GM12878 (cell line): Measurements from ENCODE around the gene TNNT3. TPM values are rescaled to one million over a fixed set of nuclear protein-coding genes. Genes with fewer than 3 reads are reported as not detected.

Experiments used
- ATAC-seq: fragments of 200-7000 bp; cut with Tn5 transposase; 3 replicates; pipeline ENCODE4 v1.9.1; 2020; ENCODE audit warnings: mild to moderate bottlenecking, moderate library complexity
- BruUV-seq: library from RNA; stranded (reverse); fragments of 400-500 nt; replicated peaks from 2 replicates; lab custom pipeline; 2021; lab: Mats Ljungman, UMichigan
- CTCF ChIA-PET: fragments of 300-600 bp; sonication (Branson Sonifier 250); formaldehyde crosslinking; extraction: SDS; loops from one replicate; lab custom pipeline; 2021; ENCODE audit warnings: inconsistent platforms; lab: Yijun Ruan, JAX
- POLR2A ChIA-PET: fragments of 350-600 bp; formaldehyde crosslinking; extraction: SDS; loops from one replicate; lab custom pipeline; 2021; ENCODE audit warnings: inconsistent platforms; lab: Charles Lee
- RAD21 ChIA-PET: fragments of 300-600 bp; sonication (Branson Sonifier 250); formaldehyde crosslinking; loops from one replicate; lab custom pipeline; 2023; ENCODE audit warnings: antibody characterized with exemption; ENCODE audit not compliant: unreplicated experiment; lab: Charles Lee
- SMC1A ChIA-PET: fragments of 300-600 bp; sonication (Branson Sonifier 250); formaldehyde crosslinking; loops from one replicate; lab custom pipeline; 2023; ENCODE audit not compliant: unreplicated experiment, uncharacterized antibody; lab: Charles Lee
- DNase-seq: peaks from one replicate; pipeline ENCODE4 v3.0.0-alpha.2; 2011; ENCODE audit warnings: low read depth, low spot score
- FAIRE-seq: peaks from 3 replicates; lab custom pipeline; 2011; peaks lifted over from hg19 to GRCh38; lab: Jason Lieb, UNC
- H2AFZ ChIP-seq: 2 replicates; pipeline ENCODE4 v1.6.0; 2011; ENCODE audit warnings: low read depth, low read length, control low read depth; ENCODE audit not compliant: control insufficient read depth
- H3K27ac ChIP-seq: 2 replicates; pipeline ENCODE4 v1.5.1; 2011; ENCODE audit warnings: control low read depth; ENCODE audit not compliant: control insufficient read depth, insufficient read depth
- H3K27me3 ChIP-seq, 2 experiments: replicated peaks in 1 of 2; 2 replicates each; pipeline versions ENCODE4 v1.6.0 to v1.6.1; 2011; ENCODE audit warnings: low read length in 1 of 2; ENCODE audit not compliant: control insufficient read depth in 2 of 2, insufficient read depth in 2 of 2
- H3K36me3 ChIP-seq, 2 experiments: 2 replicates each; pipeline ENCODE4 v1.5.1; 2011; ENCODE audit warnings: low read length in 1 of 2; ENCODE audit not compliant: control insufficient read depth in 2 of 2, insufficient read depth in 2 of 2
- H3K4me1 ChIP-seq: 2 replicates; pipeline ENCODE4 v1.6.1; 2011; ENCODE audit warnings: mild to moderate bottlenecking, low read length, moderate library complexity, mixed read lengths; ENCODE audit not compliant: control insufficient read depth, insufficient read depth
- H3K4me2 ChIP-seq: 2 replicates; pipeline ENCODE4 v1.6.0; 2011; ENCODE audit warnings: control low read depth; ENCODE audit not compliant: control insufficient read depth, insufficient read depth
- H3K4me3 ChIP-seq: fragments of 200-600 bp; sonication (generic); 2 replicates; pipeline ENCODE4 v1.5.1; 2016
- H3K79me2 ChIP-seq: 2 replicates; pipeline ENCODE4 v1.6.0; 2011; ENCODE audit warnings: low read length; ENCODE audit not compliant: control insufficient read depth, insufficient read depth
- H3K9ac ChIP-seq: 2 replicates; pipeline ENCODE4 v1.8.0; 2011; ENCODE audit warnings: low read length, control low read depth, mixed read lengths; ENCODE audit not compliant: control insufficient read depth, insufficient read depth
- H3K9me3 ChIP-seq: replicated peaks from 3 replicates; pipeline ENCODE4 v1.5.1; 2011; ENCODE audit warnings: mild to moderate bottlenecking, low read length; ENCODE audit not compliant: control insufficient read depth, insufficient read depth
- H4K20me1 ChIP-seq: 2 replicates; pipeline ENCODE4 v1.6.0; 2011; ENCODE audit not compliant: control insufficient read depth, insufficient read depth
- CHD1 ChIP-seq: IDR thresholded peaks from 2 replicates; pipeline ENCODE4 v1.6.1; 2012; ENCODE audit warnings: low read depth, low read length, improper control_type of control experiment
- CHD2 ChIP-seq: IDR thresholded peaks from 2 replicates; pipeline ENCODE4 v1.6.1; 2011; ENCODE audit warnings: low read depth, low read length, improper control_type of control experiment, borderline replicate concordance
- CREB1 ChIP-seq: IDR thresholded peaks from 2 replicates; pipeline ENCODE4 v1.6.1; 2012; ENCODE audit warnings: low read depth, mild to moderate bottlenecking, inconsistent platforms
- EGR1 ChIP-seq, 2 experiments: IDR thresholded peaks; 1 replicate in 1 of 2; 2 replicates in 1 of 2; pipeline ENCODE4 v1.6.1; 2011 to 2012; ENCODE audit warnings: low read depth in 2 of 2, low read length in 2 of 2, borderline replicate concordance in 1 of 2, mild to moderate bottlenecking in 1 of 2, moderate library complexity in 1 of 2
- HDAC2 ChIP-seq: fragments of 200-600 bp; sonication (generic); IDR thresholded peaks from 2 replicates; pipeline ENCODE4 v1.6.1; 2017
- HDAC6 ChIP-seq: fragments of 200-600 bp; sonication (generic); IDR thresholded peaks from one replicate; pipeline ENCODE4 v1.8.0; 2017; ENCODE audit warnings: antibody characterized with exemption; ENCODE audit not compliant: unreplicated experiment
- MEF2A ChIP-seq: IDR thresholded peaks from 2 replicates; pipeline ENCODE4 v1.6.1; 2011; ENCODE audit warnings: low read depth, mild to moderate bottlenecking, low read length, moderate library complexity; ENCODE audit not compliant: insufficient read depth
- PAX5 ChIP-seq: IDR thresholded peaks from 2 replicates; pipeline ENCODE4 v1.6.1; 2011; ENCODE audit warnings: low read depth, low read length, borderline replicate concordance
- PML ChIP-seq: IDR thresholded peaks from 2 replicates; pipeline ENCODE4 v1.6.1; 2012; ENCODE audit warnings: low read length, inconsistent platforms
- RB1 ChIP-seq: fragments of 450-650 bp; formaldehyde crosslinking; IDR thresholded peaks from 2 replicates; pipeline ENCODE4 v1.6.1; 2017; ENCODE audit warnings: mild to moderate bottlenecking, borderline replicate concordance
- RUNX3 ChIP-seq: IDR thresholded peaks from 2 replicates; pipeline ENCODE4 v1.6.1; 2012; ENCODE audit warnings: low read length, inconsistent platforms
- SPI1 ChIP-seq: IDR thresholded peaks from 2 replicates; pipeline ENCODE4 v1.6.1; 2011; ENCODE audit warnings: low read depth, mild to moderate bottlenecking, low read length, moderate library complexity, borderline replicate concordance; ENCODE audit not compliant: insufficient read depth
- whole genome bisulfite sequencing: methylation state at CpG from one replicate; pipeline ENCODE4 v1.1.6; 2016; ENCODE audit warnings: low lambda C conversion rate; ENCODE audit not compliant: insufficient replicate concordance, insufficient coverage; ENCODE audit errors: missing lambda C conversion rate; 5-methylcytosine and 5-hydroxymethylcytosine counted together
- in situ Hi-C: fragments of 300-500 bp; cut with MboI; formaldehyde crosslinking; loops from 9 replicates; pipeline ENCODE4 v1.14.3; 2018; ENCODE audit warnings: mixed read lengths
- intact Hi-C: fragments of 100-400 bp; cut with micrococcal nuclease; formaldehyde crosslinking; loops from one replicate; pipeline ENCODE4 v1.14.2; 2022; ENCODE audit not compliant: unreplicated experiment
- polyA plus RNA-seq, 11 experiments: library from polyadenylated mRNA; depleted of rRNA in 4 of 11; unstranded in 6 of 11; stranded (reverse) in 5 of 11; fragments of >200 nt; fragmentation: Nextera tagmentation in 4 of 11; fragmentation: Illumina TruSeq in 1 of 11; extraction: Ambion mirVana in 4 of 11; extraction: Trizol in 1 of 11; gene quantifications; 1 replicate in 1 of 11; 2 replicates in 10 of 11; pipeline versions ENCODE4 v1.2.1 to v1.2.3, GENCODE V29; 2011 to 2016; ENCODE audit warnings: inconsistent platforms in 2 of 11, missing spikeins in 2 of 11, low read depth in 1 of 11
- total RNA-seq, 4 experiments: library from RNA; depleted of rRNA in 3 of 4; stranded (reverse); fragments of >200 nt in 3 of 4; fragmentation: Illumina TruSeq in 1 of 4; extraction: Trizol in 1 of 4; gene quantifications; 2 replicates each; pipeline versions ENCODE4 v1.2.1 to v1.2.3, GENCODE V29; 2013 to 2021
- TF ChIP-seq, protein P1 (sequence below): fragments of 450-650 bp; IDR thresholded peaks from 2 replicates; pipeline ENCODE4 v1.6.1; 2017; ENCODE audit warnings: mild to moderate bottlenecking, low read depth, inconsistent platforms; ENCODE audit not compliant: poor library complexity, severe bottlenecking
- TF ChIP-seq, protein P2 (sequence below): fragments of 450-650 bp; IDR thresholded peaks from 2 replicates; pipeline ENCODE4 v1.6.1; 2017; ENCODE audit warnings: antibody characterized with exemption, mild to moderate bottlenecking, moderate library complexity
- TF ChIP-seq, protein P3 (sequence below): fragments of 450-650 bp; IDR thresholded peaks from 2 replicates; pipeline ENCODE4 v1.6.1; 2017; ENCODE audit warnings: borderline replicate concordance
- TF ChIP-seq, protein P4 (sequence below): fragments of 450-650 bp; IDR thresholded peaks from 2 replicates; pipeline ENCODE4 v1.6.1; 2014; ENCODE audit warnings: mild to moderate bottlenecking

Gene TNNT3
- total and polyA plus RNA-seq, 10 of the 15 experiments (the other 5 are each of a cell fraction or from before 2014, with no cell fraction given): 0.40 to 0.50 TPM; not detected in 8

DNA sequence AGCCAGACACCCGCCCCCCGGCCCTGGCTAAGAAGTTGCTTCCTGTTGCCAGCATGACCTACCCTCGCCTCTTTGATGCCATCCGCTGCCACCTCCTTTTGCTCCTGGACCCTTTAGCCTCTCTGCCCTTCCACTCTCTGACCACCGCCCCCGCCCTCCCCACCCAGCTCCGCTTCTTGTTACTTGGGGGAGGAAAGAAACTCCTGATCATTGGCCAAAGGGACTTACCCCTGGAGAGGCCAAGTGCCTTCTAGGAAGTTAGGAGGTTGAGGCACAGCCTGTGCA is 27.7 kb upstream of the TNNT3 start, which contains the start of gene PRR33:
TSS of gene PRR33 (minus strand) at position 65 of the 285 bp plus-strand sequence. CDS start 1,311 bp downstream, outside the sequence.
- FAIRE-seq: no peak
- no peaks in the 10 kb centered on the region for H3K9me3 ChIP-seq
- TF ChIP-seq CHD2 (no peak), RUNX3 (no peak), MEF2A (no peak), PAX5 (no peak), PML (no peak), CREB1 (no peak), CHD1 (no peak), EGR1 (IDR thresholded peaks at IDR 0.05; ENCODE audit: borderline replicate concordance in 1 of 2, low read depth in 2 of 2, low read length in 2 of 2) (no peak), HDAC6 (no peak), SPI1 (no peak), HDAC2 (no peak), RB1 (no peak)
- TF ChIP-seq, protein P1, sequence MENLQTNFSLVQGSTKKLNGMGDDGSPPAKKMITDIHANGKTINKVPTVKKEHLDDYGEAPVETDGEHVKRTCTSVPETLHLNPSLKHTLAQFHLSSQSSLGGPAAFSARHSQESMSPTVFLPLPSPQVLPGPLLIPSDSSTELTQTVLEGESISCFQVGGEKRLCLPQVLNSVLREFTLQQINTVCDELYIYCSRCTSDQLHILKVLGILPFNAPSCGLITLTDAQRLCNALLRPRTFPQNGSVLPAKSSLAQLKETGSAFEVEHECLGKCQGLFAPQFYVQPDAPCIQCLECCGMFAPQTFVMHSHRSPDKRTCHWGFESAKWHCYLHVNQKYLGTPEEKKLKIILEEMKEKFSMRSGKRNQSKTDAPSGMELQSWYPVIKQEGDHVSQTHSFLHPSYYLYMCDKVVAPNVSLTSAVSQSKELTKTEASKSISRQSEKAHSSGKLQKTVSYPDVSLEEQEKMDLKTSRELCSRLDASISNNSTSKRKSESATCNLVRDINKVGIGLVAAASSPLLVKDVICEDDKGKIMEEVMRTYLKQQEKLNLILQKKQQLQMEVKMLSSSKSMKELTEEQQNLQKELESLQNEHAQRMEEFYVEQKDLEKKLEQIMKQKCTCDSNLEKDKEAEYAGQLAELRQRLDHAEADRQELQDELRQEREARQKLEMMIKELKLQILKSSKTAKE: no peak
- TF ChIP-seq, protein P2, sequence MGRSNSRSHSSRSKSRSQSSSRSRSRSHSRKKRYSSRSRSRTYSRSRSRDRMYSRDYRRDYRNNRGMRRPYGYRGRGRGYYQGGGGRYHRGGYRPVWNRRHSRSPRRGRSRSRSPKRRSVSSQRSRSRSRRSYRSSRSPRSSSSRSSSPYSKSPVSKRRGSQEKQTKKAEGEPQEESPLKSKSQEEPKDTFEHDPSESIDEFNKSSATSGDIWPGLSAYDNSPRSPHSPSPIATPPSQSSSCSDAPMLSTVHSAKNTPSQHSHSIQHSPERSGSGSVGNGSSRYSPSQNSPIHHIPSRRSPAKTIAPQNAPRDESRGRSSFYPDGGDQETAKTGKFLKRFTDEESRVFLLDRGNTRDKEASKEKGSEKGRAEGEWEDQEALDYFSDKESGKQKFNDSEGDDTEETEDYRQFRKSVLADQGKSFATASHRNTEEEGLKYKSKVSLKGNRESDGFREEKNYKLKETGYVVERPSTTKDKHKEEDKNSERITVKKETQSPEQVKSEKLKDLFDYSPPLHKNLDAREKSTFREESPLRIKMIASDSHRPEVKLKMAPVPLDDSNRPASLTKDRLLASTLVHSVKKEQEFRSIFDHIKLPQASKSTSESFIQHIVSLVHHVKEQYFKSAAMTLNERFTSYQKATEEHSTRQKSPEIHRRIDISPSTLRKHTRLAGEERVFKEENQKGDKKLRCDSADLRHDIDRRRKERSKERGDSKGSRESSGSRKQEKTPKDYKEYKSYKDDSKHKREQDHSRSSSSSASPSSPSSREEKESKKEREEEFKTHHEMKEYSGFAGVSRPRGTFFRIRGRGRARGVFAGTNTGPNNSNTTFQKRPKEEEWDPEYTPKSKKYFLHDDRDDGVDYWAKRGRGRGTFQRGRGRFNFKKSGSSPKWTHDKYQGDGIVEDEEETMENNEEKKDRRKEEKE: no peak
- TF ChIP-seq, protein P3, sequence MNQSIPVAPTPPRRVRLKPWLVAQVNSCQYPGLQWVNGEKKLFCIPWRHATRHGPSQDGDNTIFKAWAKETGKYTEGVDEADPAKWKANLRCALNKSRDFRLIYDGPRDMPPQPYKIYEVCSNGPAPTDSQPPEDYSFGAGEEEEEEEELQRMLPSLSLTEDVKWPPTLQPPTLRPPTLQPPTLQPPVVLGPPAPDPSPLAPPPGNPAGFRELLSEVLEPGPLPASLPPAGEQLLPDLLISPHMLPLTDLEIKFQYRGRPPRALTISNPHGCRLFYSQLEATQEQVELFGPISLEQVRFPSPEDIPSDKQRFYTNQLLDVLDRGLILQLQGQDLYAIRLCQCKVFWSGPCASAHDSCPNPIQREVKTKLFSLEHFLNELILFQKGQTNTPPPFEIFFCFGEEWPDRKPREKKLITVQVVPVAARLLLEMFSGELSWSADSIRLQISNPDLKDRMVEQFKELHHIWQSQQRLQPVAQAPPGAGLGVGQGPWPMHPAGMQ: no peak
- TF ChIP-seq, protein P4, sequence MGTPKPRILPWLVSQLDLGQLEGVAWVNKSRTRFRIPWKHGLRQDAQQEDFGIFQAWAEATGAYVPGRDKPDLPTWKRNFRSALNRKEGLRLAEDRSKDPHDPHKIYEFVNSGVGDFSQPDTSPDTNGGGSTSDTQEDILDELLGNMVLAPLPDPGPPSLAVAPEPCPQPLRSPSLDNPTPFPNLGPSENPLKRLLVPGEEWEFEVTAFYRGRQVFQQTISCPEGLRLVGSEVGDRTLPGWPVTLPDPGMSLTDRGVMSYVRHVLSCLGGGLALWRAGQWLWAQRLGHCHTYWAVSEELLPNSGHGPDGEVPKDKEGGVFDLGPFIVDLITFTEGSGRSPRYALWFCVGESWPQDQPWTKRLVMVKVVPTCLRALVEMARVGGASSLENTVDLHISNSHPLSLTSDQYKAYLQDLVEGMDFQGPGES: no peak

More for the DNA sequence above, 27.7 kb upstream of the TNNT3 start, which contains the start of gene PRR33:
- ChIA-PET CTCF (interaction anchor here (0.7 kb wide), 1 partner anchor 412 kb away, joined by 3 read pairs; no protein-coding TSS in a partner anchor), POLR2A (no interaction called here), RAD21 (interaction anchor here (0.6 kb wide), 1 partner anchor 100 kb away, joined by 3 read pairs; no protein-coding TSS in a partner anchor), SMC1A (no interaction called here)
- H3K27ac ChIP-seq: no peak within 1 kb of the TSS
- H3K4me3 ChIP-seq: no peak within 1 kb of the TSS
- no peaks in the 10 kb centered on the region for H4K20me1 ChIP-seq
- no peaks in the 10 kb centered on the region for H3K27me3 ChIP-seq
- no peaks in the 10 kb centered on the region for H3K4me1 ChIP-seq
- DNase-seq (no peak), ATAC-seq (no peak; the same call in 2 of the 3 replicates)
- no peak within 1 kb of the TSS for H3K4me2 ChIP-seq
- intact Hi-C loops: no loop called here
- H3K79me2 ChIP-seq: no peaks in the 10 kb centered on the region
- WGBS: 81% methylated on average over 7 of the region's 7 CpGs
- H2AFZ ChIP-seq: no peak within 1 kb of the TSS
- H3K9ac ChIP-seq: no peak within 1 kb of the TSS
- in situ Hi-C loops: no loop called here
- BruUV-seq: no TSS peak
- H3K36me3 ChIP-seq: peaks cover 12 to 21% of the 10 kb centered on the region in 2 experiments; a peak in 3 of 4 replicates
